ENCODE results near the gene SPATS2.

SPATS2 gene

GRCh38 chr12:49448858-49449257, 81.6 kb downstream of the SPATS2 start:
- TF ChIP-seq CTCF (IDR thresholded peaks at IDR 0.05; ENCODE audit: borderline replicate concordance, insufficient read depth, low read depth, low read length) = no peak
- H3K4me3 ChIP-seq (ENCODE audit: low read depth, low read length) = no peak overlapping the region

DNA sequence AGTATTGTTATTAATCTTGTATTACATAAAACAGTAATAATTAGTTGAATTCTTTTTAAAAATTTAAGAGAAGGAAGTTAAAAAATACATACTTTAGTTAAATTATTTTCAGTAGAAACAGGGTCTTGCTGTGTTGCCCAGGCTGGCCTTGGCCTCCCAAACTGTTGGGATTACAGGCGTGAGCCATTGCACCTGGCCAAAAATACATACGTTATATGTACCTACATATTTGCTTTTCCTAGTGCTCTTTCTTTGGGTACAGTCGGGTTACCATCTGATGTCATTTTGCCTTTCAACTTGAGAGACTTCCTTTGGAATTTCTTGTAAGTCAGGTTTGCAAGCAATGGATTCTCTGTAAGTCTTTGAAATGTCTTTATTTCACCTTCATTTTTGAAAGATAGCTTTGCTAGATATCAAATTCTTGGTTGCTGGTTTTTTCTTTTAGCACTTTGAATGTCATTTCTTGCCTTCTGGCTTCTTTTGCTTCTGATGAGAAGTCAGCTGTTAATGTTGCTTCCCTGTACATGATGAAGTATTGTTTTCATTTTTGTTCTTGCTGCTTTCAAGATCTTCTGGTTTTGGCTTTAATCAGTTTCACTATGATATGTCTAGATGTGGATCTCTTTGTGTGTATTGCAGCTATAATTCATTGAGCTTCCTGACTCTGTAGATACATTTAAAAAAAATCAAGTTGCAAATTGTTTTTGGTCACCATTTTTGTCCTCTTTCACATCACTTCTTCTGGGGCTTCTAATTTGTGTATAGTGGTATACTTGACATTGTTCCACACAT, 84.4 kb downstream of the SPATS2 start:
- no peak for TF ChIP-seq CTCF (IDR thresholded peaks at IDR 0.05; ENCODE audit: borderline replicate concordance, insufficient read depth, low read depth, low read length)
- H3K4me3 ChIP-seq (ENCODE audit: low read depth, low read length) = no peak overlapping the region

GRCh38 chr12:49455501-49455900, 88.2 kb downstream of the SPATS2 start:
- no peak overlapping the region for H3K4me3 ChIP-seq (ENCODE audit: low read depth, low read length)

GRCh38 chr12:49456131-49456679, 88.9 kb downstream of the SPATS2 start:
- TF ChIP-seq CTCF (IDR thresholded peaks at IDR 0.05; ENCODE audit: borderline replicate concordance, insufficient read depth, low read depth, low read length) = no peak
- H3K4me3 ChIP-seq (ENCODE audit: low read depth, low read length) = no peak overlapping the region

More at GRCh38 chr12:49455501-49455900, 88.2 kb downstream of the SPATS2 start:
- no peak for TF ChIP-seq CTCF (IDR thresholded peaks at IDR 0.05; ENCODE audit: borderline replicate concordance, insufficient read depth, low read depth, low read length)

GRCh38 chr12:49458816-49459215, 91.6 kb downstream of the SPATS2 start:
- TF ChIP-seq CTCF (IDR thresholded peaks at IDR 0.05; ENCODE audit: borderline replicate concordance, insufficient read depth, low read depth, low read length) = no peak
- H3K4me3 ChIP-seq (ENCODE audit: low read depth, low read length) = no peak overlapping the region

GRCh38 chr12:49461221-49461620, 94.0 kb downstream of the SPATS2 start:
- TF ChIP-seq CTCF (IDR thresholded peaks at IDR 0.05; ENCODE audit: borderline replicate concordance, insufficient read depth, low read depth, low read length) = no peak
- no peak overlapping the region for H3K4me3 ChIP-seq (ENCODE audit: low read depth, low read length)

Data from GM12875 (cell line).